Measurements from ENCODE around the gene NPVF.

Gene NPVF, protein sequence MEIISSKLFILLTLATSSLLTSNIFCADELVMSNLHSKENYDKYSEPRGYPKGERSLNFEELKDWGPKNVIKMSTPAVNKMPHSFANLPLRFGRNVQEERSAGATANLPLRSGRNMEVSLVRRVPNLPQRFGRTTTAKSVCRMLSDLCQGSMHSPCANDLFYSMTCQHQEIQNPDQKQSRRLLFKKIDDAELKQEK

DNA sequence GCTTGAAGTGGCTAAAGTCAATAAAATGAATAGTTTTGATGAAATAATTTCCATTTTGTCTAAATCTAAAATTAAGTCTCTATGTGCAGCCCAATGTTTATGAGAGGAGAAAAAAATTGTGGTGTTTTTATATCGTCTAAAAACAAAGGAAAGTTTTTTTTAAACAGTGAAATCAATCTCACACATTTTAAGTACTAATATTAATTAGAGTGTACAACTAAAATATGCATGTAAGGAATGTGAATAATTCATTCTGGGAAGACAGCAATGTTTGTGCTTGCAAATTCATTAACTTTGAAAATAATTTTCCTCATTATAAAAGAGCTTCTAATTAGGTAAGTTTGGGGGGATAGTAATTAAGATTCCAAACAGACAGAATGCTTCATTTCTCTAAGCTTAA lies at the start of gene NPVF:
TSS of gene NPVF (minus strand) at position 101 of the 400 bp plus-strand sequence. CDS start at position 54, 47 bp downstream.
- no peak for DNase-seq

DNA sequence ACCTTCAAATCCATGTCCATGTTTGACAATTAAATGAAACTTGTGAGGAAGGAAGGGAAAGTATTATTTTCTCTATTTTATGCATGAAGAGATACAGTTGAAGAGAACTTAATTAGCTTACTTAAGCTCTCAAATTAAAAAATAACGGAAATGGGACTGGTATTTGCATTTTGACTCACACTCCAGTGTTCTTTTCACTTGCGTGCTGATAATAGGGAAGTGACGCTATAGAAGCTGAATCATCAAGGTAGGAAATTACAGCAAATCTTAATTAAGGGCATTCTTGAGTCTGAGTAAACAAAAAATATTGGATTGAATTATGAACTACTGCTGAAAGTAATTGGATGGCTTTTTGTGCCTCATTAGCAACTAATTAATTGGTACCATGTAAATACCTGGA lies 44.0 kb upstream of the NPVF start:
- no peak for DNase-seq

DNA sequence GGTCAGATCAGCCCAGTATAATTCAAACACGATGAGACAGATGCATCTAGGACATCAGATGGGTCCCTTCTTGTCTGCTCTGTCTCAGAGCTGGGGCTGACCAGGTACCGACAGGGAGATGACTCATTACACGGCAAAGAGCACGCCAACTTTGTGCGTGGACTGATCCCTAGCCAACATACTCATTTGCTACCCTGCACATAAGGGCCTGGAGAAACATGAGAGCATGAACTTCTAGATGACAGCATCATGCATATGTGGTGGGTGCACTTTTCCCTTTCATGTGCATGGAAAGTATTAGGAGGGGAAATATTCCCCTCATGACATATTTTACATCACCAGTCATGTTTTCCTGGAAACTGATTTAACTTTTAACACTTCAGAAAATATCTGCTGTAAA lies 35.1 kb upstream of the NPVF start:
- DNase-seq: no peak

DNA sequence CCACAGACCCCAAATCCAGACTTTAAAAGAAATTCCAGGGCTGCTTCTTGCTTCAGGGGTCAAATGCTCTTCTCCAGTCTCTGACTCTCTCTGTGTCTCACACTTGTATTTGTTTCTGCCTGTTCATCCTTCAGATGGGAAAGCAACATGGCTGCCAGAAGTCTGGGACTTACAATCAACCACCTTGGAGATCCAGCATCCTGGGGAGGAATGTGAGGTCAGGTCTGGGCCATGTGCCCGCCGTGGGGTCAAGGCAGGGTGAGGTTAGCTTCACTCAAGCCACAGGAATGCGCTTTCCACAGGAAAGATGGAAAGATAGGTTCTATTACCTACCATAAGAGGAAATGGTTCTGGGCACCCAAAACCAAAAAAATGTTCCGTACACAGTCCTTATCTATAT lies 34.3 kb upstream of the NPVF start:
- DNase-seq: no peak

DNA sequence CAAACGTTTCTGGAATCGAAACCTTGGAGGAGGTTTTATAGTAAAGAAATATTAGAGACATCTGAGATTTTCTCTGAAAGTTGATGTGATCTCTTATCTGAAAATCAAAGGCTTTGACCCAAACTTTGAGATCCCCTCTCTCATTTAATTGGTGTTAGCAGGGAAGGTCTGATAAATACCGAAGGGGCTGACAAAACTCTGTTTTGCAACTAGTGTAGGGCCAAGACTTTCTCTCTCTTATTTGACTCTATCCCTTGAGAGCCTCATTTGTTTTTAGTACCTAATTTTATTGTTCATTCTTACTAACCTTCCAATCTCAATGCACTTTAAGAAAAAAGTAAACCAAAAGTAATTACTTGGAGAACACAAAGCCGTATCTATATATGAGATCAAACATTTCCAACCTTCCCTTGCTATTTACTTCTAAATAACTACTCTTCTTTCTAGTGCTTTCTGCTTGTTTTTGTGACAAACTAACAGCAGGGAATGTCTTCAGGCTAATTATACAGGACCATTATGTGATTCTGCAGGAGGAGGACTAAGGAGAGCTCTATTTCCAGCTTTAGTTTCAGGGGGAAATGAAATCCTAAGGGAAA lies 33.4 kb upstream of the NPVF start:
- no peak for DNase-seq

DNA sequence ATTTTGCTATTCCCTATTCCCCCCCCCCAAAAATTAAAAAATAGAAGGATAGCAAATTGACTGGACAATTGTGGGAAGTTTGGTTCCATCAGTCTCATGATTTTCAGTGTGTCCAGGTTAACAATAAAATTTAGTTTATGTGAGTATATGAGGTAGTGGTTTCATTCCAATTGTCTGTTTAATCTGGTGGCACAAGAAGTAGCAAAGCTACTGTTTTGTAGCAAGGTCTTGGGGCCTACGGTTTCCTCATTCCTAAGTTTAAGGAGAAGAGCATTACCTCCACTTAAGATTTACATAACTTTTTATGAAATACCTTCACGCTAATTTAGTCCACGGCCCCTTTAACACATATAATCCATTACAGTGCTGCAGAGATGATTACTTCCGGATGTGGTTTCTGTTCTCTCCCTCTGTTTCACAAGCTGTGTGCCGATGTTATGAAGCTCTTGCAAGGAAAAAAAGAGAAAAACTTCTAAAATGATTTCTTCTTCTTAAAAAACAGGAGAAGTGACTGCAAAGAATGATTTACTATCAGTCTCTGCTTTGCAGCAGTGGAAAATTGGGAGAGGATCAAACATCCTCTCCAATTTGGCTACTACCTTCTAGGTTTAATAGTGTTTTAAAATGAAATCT lies 32.7 kb upstream of the NPVF start:
- DNase-seq: no peak

DNA sequence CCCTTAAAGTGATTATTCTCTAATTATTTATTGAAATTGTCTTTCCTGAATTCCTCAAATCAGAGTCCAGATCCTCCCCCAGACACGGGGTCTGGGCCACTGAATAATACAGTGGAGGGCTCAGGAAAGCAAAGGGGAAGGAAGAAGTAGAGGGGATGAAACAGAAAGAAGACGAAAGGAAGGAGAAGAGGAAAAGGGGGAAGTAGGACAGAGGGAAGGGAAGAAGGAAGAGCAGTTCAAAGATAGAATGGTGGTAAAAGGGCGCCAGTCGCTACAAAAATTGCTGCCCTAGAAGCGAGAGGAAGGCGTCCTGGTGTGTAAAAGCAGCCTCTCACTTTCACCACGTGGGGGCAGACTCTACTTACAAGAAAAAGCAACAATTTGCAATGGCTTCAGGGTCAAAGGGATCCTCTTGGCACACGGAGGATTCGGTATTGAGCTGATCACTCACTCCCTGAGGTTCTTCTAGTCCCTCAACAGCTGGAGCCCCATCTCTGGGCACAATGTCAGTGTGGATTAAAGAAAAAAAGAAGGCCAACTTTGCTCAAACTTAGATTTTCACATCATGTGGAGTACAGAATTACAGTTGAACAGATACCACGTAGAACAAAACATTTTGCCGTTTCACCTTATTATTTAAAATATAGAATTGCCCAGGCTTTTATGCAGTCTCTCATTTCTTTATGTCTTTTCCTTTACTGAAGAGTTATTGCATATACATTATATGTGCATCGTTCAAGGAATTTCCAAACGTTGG lies 31.4 kb upstream of the NPVF start:
- peak; percentile 72 for DNase-seq

DNA sequence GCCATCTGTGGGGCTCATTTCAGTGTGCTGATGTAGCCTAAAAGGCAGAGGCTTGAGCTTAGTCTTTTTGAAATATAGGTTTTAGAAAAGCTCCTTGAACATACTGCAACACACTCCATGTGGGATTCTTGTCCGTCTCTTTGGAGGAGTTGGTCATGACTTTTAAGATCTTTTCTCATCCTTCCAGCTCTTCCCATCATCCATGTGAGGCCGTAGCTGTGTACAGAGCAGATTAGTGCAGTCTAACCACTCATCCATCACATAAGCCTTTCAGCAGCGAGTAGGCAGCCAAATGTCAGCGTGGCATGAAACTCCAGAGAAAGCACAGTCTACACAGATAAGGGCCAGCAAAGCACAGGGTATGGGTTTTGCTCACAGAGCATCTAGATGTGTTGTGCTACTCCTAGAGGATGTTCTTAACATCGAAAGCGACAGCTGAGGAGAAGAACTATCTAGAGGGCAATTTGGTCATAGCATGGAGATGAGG lies 28.1 kb upstream of the NPVF start:
- DNase-seq: no peak

DNA sequence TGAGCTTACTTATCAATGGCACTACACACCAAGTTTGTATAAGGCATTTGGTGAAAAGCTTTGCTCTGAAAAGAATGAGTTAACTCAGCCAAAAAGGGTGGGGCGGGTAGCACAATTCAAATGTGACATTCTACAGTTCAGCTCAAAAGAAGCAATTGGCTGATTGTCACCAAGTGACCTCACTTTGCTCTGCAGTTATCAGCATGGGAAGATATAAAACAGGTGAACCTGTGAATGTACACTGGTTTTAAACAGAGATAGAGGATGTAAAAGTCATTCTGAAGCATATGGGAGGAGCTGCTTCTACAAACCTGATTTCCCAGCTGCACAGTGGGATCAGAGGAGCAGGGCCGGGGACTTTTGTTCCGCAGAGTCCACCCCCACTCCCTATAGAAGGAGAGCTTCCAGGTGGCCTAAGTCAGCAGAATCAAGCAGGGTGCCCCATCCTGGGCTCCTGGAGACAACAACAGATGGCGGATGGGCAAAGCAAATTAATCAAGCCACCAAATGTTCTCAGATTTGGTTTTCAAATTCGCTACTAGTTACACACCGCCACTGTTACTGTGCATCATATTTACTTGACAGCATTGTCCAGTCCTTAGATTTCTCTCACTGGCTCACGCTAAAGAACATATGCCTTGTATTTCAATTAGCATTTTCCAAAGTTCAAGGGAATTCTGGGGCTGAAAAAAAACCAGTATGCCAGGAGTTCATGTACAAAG lies 27.5 kb upstream of the NPVF start:
- DNase-seq: no peak

DNA sequence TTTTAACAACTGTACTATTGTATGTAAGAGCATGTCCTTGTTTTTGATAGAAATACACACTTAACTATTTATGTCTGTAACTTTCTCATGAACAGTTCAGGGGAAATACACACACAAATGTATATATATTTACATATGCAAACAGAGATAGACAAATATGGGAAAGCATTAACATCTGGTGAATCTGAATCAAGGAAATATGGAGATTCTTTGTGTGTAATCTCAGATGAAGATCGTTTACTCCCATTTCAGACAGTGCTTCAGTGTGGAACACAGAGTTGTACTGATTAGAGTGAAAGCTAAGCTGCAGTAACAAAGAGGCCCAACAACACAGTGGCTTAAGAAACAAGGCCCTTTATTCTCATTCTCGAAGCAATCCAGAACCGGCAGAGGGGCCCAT lies 26.3 kb upstream of the NPVF start:
- DNase-seq: no peak

DNA sequence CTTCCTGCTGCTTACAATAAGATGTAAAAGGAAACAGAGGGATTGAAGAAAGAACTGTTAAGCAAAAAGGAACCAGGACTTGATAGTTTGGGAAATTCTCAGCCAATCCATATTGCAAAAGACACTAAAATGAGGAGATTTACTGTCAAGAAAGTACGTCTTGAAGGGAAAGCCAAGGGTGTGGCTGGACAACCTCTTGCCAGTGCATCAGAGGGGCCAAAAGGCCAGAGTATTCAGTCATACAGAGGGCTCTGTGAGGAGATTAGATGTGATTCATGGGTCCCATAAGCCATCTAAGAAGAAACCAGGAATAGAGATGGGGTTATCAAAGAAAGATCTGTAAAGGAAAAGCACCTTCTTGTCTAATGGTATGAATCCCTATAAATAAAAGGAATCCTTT lies 25.4 kb upstream of the NPVF start:
- no peak for DNase-seq

DNA sequence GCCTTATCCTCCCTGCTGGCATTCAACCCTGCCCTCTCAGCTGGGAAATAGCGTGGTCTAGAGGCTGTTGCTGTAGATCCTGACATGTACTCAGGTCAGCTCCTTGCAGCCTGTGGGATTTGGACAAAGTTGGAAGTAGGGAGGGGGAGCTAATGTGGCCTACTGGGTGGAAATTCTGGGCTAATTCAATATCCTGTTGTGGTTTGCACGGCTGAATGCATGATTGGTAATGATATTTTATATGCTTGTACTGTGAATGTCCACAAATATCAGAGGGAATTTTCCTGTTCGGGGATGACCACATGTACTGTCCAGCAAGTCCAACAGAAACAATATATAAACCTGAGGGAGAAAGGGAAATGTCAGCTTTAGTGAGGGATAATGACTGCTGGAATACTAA lies 22.1 kb upstream of the NPVF start:
- DNase-seq: no peak

DNA sequence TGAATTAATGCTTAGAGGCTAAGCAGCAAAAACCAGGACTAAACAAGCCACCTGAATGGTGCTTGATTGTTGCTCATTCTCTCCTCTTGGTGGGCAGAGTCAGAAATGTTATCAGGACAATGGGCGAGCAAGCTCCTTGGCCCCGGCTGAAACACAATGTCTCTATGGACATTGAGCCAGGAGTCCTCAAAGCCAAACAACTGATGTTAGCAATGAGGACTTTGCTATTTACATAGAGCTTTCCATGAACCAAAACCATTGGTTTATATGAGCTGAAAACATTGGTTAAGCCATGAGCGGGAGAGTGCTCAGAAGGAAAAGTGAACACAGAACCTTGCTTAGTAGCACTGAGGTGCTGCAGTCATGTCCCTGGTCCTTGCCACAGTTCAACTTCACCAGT lies 21.5 kb upstream of the NPVF start:
- DNase-seq: no peak

DNA sequence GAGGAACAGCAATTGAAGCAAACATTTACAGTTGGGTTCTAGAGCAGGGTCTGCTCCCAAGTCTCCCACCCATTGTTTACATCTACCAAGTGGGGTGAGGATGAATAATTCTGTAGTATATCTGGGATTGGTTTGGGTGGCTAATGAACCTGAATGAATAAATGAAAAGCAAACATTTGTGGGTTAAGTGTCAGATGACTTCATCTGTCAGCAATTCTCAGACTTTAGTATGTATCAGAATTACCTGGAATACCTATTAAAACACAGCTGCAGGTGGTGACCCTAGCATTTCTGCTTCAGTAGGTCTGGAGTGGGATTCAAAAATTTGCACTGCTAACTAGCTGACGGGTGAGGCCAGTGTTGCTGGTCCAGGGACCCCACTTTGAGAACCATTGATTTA lies 18.0 kb upstream of the NPVF start:
- no peak for DNase-seq

DNA sequence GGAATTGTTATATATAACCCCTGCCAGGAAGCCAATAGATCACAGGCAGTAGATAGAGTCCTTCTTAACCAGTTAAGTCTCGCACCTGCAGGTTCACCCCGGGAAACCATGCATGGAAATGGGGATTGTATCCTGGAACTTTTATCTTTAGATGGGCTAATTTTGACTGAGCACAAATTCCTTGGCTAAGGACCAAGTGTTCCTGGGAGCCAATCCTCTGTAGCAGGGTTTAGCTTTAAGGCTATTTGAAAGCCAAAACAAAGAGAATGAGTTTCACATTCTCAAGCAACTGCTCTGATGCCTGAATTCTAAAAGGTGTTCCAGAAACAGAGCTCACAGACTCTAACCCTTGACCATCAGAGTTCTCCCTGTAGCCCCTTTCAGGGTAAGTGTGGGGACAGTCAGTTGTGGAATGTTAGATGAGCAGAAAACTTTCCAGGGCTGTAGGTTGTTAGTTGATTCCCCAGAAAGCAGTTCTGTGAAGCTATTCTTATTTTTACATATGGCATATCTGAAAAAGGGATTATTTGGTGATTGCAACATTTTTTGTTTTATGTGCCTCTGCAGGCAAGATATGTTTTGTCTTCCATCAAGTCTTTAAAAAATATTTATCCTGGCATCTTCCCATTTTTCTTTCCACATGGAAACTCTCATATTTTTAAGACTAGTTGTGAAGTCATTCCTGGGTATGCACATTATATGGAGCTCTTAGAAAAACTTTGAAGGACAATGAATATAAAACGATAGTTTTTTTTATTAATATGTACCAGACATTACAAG lies 16.2 kb upstream of the NPVF start:
- no peak for DNase-seq

DNA sequence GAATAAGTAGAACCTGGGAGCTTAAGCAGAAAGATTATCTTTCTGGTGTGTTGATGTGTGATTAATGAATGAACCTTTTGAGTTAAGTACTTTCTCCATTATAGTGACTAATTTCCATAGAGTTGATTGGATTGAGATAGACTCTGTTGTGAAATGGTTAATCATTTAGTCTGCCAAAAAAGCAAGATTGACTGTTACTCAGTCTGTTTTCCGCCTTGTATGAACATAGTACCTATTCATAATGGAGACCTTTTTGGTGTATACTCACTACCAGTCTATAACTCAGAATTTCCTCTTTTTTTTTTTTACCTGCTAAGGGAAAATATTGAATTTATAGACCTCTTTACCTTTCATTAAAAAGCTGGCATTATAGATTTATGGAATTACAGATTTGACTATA lies 14.4 kb upstream of the NPVF start:
- DNase-seq: no peak

DNA sequence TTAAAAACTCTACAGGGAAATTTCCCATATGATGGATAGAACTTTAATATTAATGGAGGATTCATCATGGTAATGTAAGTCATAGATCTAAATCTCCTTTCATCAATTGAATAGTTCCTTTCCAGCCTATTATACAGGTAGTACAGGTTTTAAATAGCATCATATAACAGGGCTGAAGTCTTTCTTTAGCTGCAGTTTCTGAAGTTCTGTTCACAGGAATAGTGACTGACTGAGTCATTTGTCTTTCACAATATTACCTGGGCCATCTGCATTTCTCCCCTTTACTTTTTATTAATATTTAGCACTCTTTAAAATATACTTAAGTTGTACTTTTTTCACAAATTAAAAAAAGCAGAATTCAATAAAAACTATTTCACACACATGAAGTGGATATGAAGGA lies 12.6 kb upstream of the NPVF start:
- DNase-seq: no peak

DNA sequence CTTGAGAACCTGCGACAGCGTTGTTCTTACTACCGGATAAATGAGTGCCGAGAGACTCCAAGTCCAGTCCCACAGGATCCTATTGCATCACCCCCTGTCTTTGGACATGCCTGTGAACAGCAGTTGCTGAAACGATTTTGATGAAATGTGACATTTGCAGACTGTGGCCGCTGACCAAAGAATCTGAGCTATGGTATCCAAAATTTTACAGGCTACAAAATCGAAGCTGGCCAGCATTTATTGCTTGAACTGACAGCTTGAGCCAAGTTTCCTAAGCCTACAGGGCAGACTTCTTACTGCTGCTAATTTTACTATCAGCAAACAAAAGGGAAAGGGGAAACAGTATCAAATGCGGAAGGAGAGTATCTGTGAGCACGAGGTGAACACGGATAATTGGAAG lies 12.1 kb upstream of the NPVF start:
- no peak for DNase-seq

DNA sequence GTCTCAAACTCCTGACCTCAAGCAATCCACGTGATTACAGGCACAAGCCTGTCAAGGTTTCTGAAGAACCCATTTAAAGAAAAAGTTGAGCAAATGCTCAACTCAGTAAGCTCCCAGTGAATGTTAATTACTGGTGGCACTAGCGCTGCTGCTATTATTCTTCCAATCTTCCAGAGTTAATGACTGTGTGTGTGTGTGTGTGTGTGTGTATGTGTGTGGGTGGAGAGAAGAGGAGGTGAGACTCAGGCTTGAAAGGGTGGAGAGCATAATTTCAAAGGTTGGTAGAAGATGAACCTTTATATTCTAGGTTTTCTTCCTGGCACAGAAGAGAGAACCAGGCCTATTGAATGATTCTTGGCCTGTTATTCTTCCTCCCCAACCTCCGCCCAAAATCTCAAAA lies 11.6 kb upstream of the NPVF start:
- DNase-seq: no peak

DNA sequence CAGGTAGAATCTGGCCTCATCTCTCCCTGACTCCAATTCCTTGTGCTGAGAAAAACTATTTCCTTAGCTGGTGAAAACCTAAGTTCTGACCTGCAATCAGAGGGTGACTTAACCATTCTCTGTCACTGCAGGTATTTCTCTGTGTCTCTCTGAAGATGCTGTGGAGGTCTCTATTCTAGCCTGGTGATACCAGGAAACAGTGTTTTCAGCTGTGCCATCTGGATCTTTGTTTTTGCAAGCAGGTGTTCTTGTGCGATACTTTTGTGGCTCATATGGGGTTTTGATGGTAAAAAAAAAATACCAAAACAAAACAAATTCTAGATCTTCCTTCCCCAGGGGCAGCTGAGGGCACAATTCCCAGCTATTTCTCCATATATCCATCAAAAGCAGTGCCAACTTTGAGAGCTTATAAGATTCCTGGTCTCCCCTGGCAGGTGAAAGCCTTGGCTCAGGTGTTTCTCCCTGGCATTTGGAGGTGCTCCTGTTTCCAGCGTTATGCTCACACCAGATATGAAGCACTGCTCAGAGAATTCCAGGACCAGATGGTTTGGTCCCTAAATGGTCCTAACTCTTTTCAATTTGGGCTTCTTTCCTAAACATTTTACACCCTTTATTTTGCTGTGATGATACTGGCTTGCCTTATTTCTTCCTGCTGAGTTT lies 9.9 kb upstream of the NPVF start:
- no peak for DNase-seq

DNA sequence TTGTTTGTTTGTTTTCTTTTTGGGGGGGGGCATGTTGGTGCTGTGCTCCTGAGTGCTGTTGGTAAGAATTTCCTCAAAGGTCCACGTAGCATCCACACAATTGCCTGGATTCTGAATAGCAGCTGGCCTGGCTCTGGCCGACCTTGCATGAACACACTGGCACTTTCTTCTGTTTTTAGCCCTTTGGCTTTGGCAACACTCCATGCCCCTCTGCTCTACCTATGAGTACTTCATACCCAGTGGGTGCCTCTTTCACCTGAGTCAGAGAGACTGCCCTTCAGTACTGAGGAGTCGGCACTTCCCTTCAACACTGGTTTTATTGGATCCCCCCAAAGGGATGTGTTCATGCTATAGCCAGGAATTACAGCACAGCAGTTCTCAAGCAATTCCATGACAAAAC lies 7.2 kb upstream of the NPVF start:
- no peak for DNase-seq

DNA sequence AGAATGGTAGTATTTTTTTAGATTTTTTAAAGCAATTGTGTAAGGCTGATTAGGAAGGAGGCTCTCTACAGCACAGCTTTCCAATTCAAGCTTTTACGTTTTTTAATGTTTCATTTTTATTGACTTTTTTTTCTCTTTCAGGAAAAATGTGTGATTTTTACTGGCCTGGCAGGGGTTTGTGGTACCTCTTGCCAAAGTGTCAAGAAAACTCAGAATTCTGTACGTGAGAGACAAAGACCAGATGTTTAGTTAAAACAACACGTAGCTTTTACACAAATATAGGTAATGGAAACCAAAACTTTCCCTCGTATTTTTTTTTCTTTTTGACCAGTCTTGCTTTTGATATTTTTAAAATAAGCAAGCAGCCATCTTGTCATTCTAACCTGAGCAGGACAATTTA lies 6.0 kb upstream of the NPVF start:
- no peak for DNase-seq
